ENCODE data around the gene PTPRE. TPM values are rescaled to one million over a fixed set of nuclear protein-coding genes. Genes with fewer than 3 reads are reported as not detected.

PTPRE gene
- total RNA-seq, 4 donors from 2014 or later: 17.4 to 23.0 (median 20.1) TPM

GRCh38 chr10:128061306-128062300, 154.7 kb downstream of the PTPRE start:
- TF ChIP-seq, protein P1, sequence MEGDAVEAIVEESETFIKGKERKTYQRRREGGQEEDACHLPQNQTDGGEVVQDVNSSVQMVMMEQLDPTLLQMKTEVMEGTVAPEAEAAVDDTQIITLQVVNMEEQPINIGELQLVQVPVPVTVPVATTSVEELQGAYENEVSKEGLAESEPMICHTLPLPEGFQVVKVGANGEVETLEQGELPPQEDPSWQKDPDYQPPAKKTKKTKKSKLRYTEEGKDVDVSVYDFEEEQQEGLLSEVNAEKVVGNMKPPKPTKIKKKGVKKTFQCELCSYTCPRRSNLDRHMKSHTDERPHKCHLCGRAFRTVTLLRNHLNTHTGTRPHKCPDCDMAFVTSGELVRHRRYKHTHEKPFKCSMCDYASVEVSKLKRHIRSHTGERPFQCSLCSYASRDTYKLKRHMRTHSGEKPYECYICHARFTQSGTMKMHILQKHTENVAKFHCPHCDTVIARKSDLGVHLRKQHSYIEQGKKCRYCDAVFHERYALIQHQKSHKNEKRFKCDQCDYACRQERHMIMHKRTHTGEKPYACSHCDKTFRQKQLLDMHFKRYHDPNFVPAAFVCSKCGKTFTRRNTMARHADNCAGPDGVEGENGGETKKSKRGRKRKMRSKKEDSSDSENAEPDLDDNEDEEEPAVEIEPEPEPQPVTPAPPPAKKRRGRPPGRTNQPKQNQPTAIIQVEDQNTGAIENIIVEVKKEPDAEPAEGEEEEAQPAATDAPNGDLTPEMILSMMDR (IDR thresholded peaks at IDR 0.05): no peak
- TF ChIP-seq POLR2A (IDR thresholded peaks at IDR 0.05): no peak
- DNase-seq (ENCODE audit: low spot score in 2 of 2): no peak
- WGBS, 2 donors: 80 to 84% methylated on average over 14 of the region's 14 CpGs
- H3K4me3 ChIP-seq (ENCODE audit: low read depth, poor library complexity, severe bottlenecking): no peak overlapping the region
- intact Hi-C loops (cut with DNase I; ENCODE audit: low total_unique reads): loop anchor here (10.0 kb wide), 1 partner anchor 157 kb away; the partner anchor contains the start of gene PTPRE

DNA sequence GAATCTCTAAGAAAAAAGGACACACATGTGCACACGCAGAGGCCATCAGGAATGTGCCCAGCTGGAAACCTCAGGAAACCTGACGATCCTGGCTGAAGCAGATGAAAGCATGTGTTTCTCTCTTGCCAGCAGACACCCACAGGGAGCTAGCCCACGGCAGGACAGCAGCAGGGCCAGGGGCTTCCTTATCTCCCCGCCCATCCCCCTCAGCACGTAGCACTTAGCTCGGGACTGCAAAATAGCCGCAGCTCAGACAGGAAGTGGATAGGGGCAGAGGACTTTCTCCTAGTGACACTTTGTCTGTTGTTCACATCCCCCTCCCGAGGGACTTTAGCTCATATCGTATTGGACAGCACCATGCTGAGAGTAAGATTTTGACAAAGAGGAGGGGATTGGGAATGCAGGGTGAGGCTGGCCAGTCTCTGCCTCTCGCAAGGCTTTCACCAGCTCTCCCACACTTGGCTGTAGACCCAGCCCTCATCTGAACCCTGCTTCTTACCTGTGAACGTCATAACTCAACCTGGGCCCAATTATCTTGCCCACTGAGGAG, 155.5 kb downstream of the PTPRE start:
- TF ChIP-seq, protein P1 (IDR thresholded peaks at IDR 0.05): no peak
- no peak for TF ChIP-seq POLR2A (IDR thresholded peaks at IDR 0.05)
- no peak for DNase-seq (ENCODE audit: low spot score in 2 of 2)
- WGBS, 2 donors: 68 to 81% methylated on average over 10 to 11 of the region's 11 CpGs
- H3K4me3 ChIP-seq (ENCODE audit: low read depth, poor library complexity, severe bottlenecking): no peak overlapping the region
- intact Hi-C loops (cut with DNase I; ENCODE audit: low total_unique reads): loop anchor here (10.0 kb wide), 1 partner anchor 158 kb away; the partner anchor contains the start of gene PTPRE

- TF ChIP-seq, protein P1 (IDR thresholded peaks at IDR 0.05): no peak
- TF ChIP-seq POLR2A (IDR thresholded peaks at IDR 0.05): no peak
- no peak for DNase-seq (ENCODE audit: low spot score in 2 of 2)
- 65 to 68% methylated on average over 19 of the region's 19 CpGs for WGBS, 2 donors
- intact Hi-C loops (cut with DNase I; ENCODE audit: low total_unique reads): loop anchor here (10.0 kb wide), 1 partner anchor 158 kb away; the partner anchor contains the start of gene PTPRE
- no peak overlapping the region for H3K4me3 ChIP-seq (ENCODE audit: low read depth, poor library complexity, severe bottlenecking)
Measured at GRCh38 chr10:128062881-128063563, 156.1 kb downstream of the PTPRE start.

DNA sequence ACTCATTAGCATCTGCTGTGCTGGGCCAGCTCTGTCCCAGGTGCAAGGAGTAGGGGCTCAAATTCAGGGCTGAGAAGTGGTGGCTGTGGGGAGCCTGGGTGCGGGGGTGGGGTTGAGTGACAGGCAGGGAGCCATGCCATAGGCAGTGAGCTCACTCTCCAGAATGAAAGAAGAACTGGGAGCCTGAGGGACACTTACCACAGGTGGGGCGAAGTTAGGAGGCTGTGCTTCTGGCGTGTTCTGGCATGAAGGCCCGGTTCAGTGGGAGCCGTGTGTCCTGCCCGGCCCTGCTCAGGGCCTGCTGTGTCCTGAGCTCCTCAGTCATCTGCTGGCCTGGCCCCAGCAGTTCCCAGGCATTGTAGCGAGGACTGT, 156.8 kb downstream of the PTPRE start:
- 49 to 51% methylated on average over 7 of the region's 7 CpGs for WGBS, 2 donors

More for the DNA sequence above, 156.8 kb downstream of the PTPRE start:
- no peak for DNase-seq (ENCODE audit: low spot score in 2 of 2)
- no peak overlapping the region for H3K4me3 ChIP-seq (ENCODE audit: low read depth, poor library complexity, severe bottlenecking)
- intact Hi-C loops (cut with DNase I; ENCODE audit: low total_unique reads): loop anchor here (10.0 kb wide), 1 partner anchor 159 kb away; the partner anchor contains the start of gene PTPRE
- TF ChIP-seq POLR2A (IDR thresholded peaks at IDR 0.05): no peak
- TF ChIP-seq, protein P1 (IDR thresholded peaks at IDR 0.05): no peak

All from lower leg skin (tissue), 4 donors.